Measurements from ENCODE around the gene KLHL8.

Gene KLHL8

GRCh38 chr4:87230806-87231205, 10.4 kb upstream of the KLHL8 start:
- TF ChIP-seq CTCF (IDR thresholded peaks at IDR 0.05; ENCODE audit: low read depth, low read length, missing control alignments): no peak
- DNase-seq (ENCODE audit: extremely low read depth, low read depth): no peak
- no peak overlapping the region for H3K4me3 ChIP-seq (replicated peaks; ENCODE audit: low read depth, low read length)

- TF ChIP-seq CTCF (IDR thresholded peaks at IDR 0.05; ENCODE audit: low read depth, low read length, missing control alignments): no peak
- no peak for DNase-seq (ENCODE audit: extremely low read depth, low read depth)
- no peak overlapping the region for H3K4me3 ChIP-seq (replicated peaks; ENCODE audit: low read depth, low read length)
These were observed 9.6 kb upstream of the KLHL8 start for GRCh38 chr4:87229979-87230378.

GRCh38 chr4:87228262-87228860, 7.9 kb upstream of the KLHL8 start:
- no peak for DNase-seq (ENCODE audit: extremely low read depth, low read depth)
- no peak for TF ChIP-seq CTCF (IDR thresholded peaks at IDR 0.05; ENCODE audit: low read depth, low read length, missing control alignments)
- H3K4me3 ChIP-seq (replicated peaks; ENCODE audit: low read depth, low read length): no peak overlapping the region

GRCh38 chr4:87227751-87228151, 7.3 kb upstream of the KLHL8 start:
- DNase-seq (ENCODE audit: extremely low read depth, low read depth): no peak
- TF ChIP-seq CTCF (IDR thresholded peaks at IDR 0.05; ENCODE audit: low read depth, low read length, missing control alignments): no peak
- H3K4me3 ChIP-seq (replicated peaks; ENCODE audit: low read depth, low read length): no peak overlapping the region

DNA sequence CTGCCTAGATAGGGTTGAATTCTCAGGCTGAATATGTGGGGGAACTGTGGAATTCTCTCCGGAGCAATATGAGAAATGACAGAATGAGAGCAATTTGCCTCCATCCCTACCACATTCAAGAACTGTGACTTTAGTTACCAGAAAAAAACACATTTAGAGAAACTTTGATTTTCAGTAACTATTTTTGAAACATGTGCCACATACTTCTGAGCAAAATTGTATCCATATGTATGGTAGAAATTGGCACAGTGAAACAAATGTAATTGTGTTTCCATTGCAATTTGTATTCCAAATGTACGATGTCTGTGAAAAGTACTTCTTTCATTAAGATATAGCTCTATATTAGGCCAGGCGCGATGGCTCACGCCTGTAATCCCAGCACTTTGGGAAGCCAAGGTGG, 5.5 kb upstream of the KLHL8 start:
- TF ChIP-seq CTCF (IDR thresholded peaks at IDR 0.05; ENCODE audit: low read depth, low read length, missing control alignments): no peak
- no peak for DNase-seq (ENCODE audit: extremely low read depth, low read depth)
- no peak overlapping the region for H3K4me3 ChIP-seq (replicated peaks; ENCODE audit: low read depth, low read length)

- no peak for DNase-seq (ENCODE audit: extremely low read depth, low read depth)
- no peak overlapping the region for H3K4me3 ChIP-seq (replicated peaks; ENCODE audit: low read depth, low read length)
- no peak for TF ChIP-seq CTCF (IDR thresholded peaks at IDR 0.05; ENCODE audit: low read depth, low read length, missing control alignments)
These were observed 3.9 kb upstream of the KLHL8 start for GRCh38 chr4:87224141-87224923.
